DOHH2 (cell line): ENCODE results near the gene CDCA5.

Experiments
- EZH2phosphoT487 ChIP-seq: fragments of 200-600 bp; sonication (generic); IDR thresholded peaks from 2 replicates; pipeline ENCODE4 v1.6.1; 2017; ENCODE audit warnings: borderline replicate concordance, mild to moderate bottlenecking, antibody characterized with exemption, low read length, moderate library complexity, mixed read lengths
- TF ChIP-seq, protein P1 (sequence below): fragments of 200-600 bp; sonication (generic); IDR thresholded peaks from one replicate; pipeline ENCODE4 v1.5.1; 2014; ENCODE audit warnings: antibody characterized with exemption, mild to moderate bottlenecking, low read depth, low read length; ENCODE audit not compliant: poor library complexity, severe bottlenecking

DNA sequence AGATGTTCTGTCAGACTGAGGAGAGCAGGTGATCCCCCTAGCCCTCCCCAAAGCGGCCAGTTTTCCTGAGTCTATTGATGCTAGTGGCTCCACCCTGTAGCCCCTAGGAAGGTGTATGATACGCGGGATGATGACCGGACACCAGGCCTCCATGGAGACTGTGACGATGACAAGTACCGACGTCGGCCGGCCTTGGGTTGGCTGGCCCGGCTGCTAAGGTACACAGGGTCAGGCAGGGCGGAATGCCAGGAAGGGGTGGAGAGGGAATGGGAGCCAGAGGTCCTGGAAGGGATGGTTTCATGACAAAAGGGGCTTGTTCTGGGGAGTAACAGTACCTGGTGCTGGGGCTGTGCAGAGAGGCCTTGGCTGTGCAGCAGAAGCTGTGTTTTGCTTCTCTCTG lies 3.4 kb upstream of the CDCA5 start:
- TF ChIP-seq, protein P1, sequence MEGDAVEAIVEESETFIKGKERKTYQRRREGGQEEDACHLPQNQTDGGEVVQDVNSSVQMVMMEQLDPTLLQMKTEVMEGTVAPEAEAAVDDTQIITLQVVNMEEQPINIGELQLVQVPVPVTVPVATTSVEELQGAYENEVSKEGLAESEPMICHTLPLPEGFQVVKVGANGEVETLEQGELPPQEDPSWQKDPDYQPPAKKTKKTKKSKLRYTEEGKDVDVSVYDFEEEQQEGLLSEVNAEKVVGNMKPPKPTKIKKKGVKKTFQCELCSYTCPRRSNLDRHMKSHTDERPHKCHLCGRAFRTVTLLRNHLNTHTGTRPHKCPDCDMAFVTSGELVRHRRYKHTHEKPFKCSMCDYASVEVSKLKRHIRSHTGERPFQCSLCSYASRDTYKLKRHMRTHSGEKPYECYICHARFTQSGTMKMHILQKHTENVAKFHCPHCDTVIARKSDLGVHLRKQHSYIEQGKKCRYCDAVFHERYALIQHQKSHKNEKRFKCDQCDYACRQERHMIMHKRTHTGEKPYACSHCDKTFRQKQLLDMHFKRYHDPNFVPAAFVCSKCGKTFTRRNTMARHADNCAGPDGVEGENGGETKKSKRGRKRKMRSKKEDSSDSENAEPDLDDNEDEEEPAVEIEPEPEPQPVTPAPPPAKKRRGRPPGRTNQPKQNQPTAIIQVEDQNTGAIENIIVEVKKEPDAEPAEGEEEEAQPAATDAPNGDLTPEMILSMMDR: no peak
- no peak for TF ChIP-seq EZH2phosphoT487
